Measurements from ENCODE around the gene TMEM238. TPM values are rescaled to one million over a fixed set of nuclear protein-coding genes. Genes with fewer than 3 reads are reported as not detected.
A peak's percentile ranks its signal among the peaks of the same experiment; 100 is the strongest.
"Not testable (repeated sequence)": the region's sequence is repeated elsewhere in the genome, so short reads cannot be mapped to it uniquely, and the experiment has no call there.

TMEM238 gene
- total and polyA plus RNA-seq, 9 of the 15 experiments (the other 6 are each of a cell fraction or from before 2014, with no cell fraction given): 0.18 to 5.1 (median 1.3) TPM; not detected in 4

- intact Hi-C loops (cut with micrococcal nuclease); H3K4me2 ChIP-seq (ENCODE audit: insufficient read depth, low read length); in situ Hi-C loops (cut with MboI); FAIRE-seq; CTCF ChIA-PET (ENCODE audit: low intra/inter-chr PET ratio); H3K9me1 ChIP-seq (ENCODE audit: control insufficient read depth, insufficient read depth, low read length); ATAC-seq; H3K9ac ChIP-seq (ENCODE audit: insufficient read depth in 1 of 2, low read depth in 2 of 2, low read length in 2 of 2); BruUV-seq (replicated peaks); H3K27ac ChIP-seq (ENCODE audit: extremely low read depth, low read depth, low read length); DNase-seq (ENCODE audit: extremely low read depth in 1 of 4, low spot score in 3 of 4); H2AFZ ChIP-seq (ENCODE audit: low read depth, low read length); H3K27me3 ChIP-seq (ENCODE audit: control insufficient read depth in 2 of 2, insufficient read depth in 2 of 2, low read length in 2 of 2); H3K4me3 ChIP-seq: not testable (repeated sequence)
- POLR2A ChIA-PET: interaction anchor here (0.6 to 1.2 kb wide), 4 partner anchors 16 to 525 kb away, joined by 3 to 4 read pairs (median 4); no protein-coding TSS in a partner anchor
- Histone ChIP-seq H3K4me1 (replicated peaks in 1 of 2; ENCODE audit: control insufficient read depth in 2 of 2, insufficient read depth in 2 of 2, low read length in 2 of 2) (peaks cover 19 to 35% of the 10 kb centered on the region in 2 experiments), H3K36me3 (ENCODE audit: control insufficient read depth, insufficient read depth, low read length) (peaks cover 27% of the 10 kb centered on the region), H4K20me1 (replicated peaks; ENCODE audit: control insufficient read depth, insufficient read depth, low read length) (peaks cover 17% of the 10 kb centered on the region), H3K79me2 (ENCODE audit: control insufficient read depth, insufficient read depth, low read length) (peaks cover 33% of the 10 kb centered on the region), H3K9me3 (replicated peaks; ENCODE audit: control insufficient read depth, insufficient read depth, low read depth, low read length) (peaks cover 18% of the 10 kb centered on the region)
- WGBS (ENCODE audit: insufficient coverage, low coverage, missing lambda C conversion rate): 79% methylated on average over 8 of the region's 8 CpGs
- TF ChIP-seq ZNF121 (CRISPR knock-in tag; conservative IDR thresholded peaks at IDR 0.05) (peak; percentile 88), BCOR (IDR thresholded peaks at IDR 0.05) (peak; percentile 30; the same call in 1 of the 2 replicates)
These were observed 25.1 kb upstream of the TMEM238 start for GRCh38 chr19:55409179-55409578.

- Histone ChIP-seq H4K20me1 (replicated peaks; ENCODE audit: control insufficient read depth, insufficient read depth, low read length) (peaks cover 17% of the 10 kb centered on the region), H3K27ac (ENCODE audit: extremely low read depth, low read depth, low read length) (peak overlapping the region; percentile 100), H3K27me3 (ENCODE audit: control insufficient read depth in 2 of 2, insufficient read depth in 2 of 2, low read length in 2 of 2) (no peaks in the 10 kb centered on the region), H3K9ac (ENCODE audit: insufficient read depth in 1 of 2, low read depth in 2 of 2, low read length in 2 of 2) (peak overlapping the region; percentile 93 to 95), H3K4me3 (peak overlapping the region; percentile 28), H2AFZ (ENCODE audit: low read depth, low read length) (peak overlapping the region; percentile 98), H3K9me3 (replicated peaks; ENCODE audit: control insufficient read depth, insufficient read depth, low read depth, low read length) (peaks cover 18% of the 10 kb centered on the region), H3K36me3 (ENCODE audit: control insufficient read depth, insufficient read depth, low read length) (peaks cover 32% of the 10 kb centered on the region), H3K4me1 (replicated peaks in 1 of 2; ENCODE audit: control insufficient read depth in 2 of 2, insufficient read depth in 2 of 2, low read length in 2 of 2) (peaks cover 19 to 37% of the 10 kb centered on the region in 2 experiments), H3K4me2 (ENCODE audit: insufficient read depth, low read length) (peak overlapping the region; percentile 96), H3K9me1 (ENCODE audit: control insufficient read depth, insufficient read depth, low read length) (peaks cover 6% of the 10 kb centered on the region), H3K79me2 (ENCODE audit: control insufficient read depth, insufficient read depth, low read length) (peaks cover 37% of the 10 kb centered on the region)
- DNase-seq (ENCODE audit: extremely low read depth in 1 of 4, low spot score in 3 of 4) (no peak), FAIRE-seq (no peak), ATAC-seq (no peak)
- BruUV-seq (replicated peaks): TSS peak; percentile 96
- CTCF ChIA-PET (ENCODE audit: low intra/inter-chr PET ratio): no interaction called here
- WGBS (ENCODE audit: insufficient coverage, low coverage, missing lambda C conversion rate): 16% methylated on average over 9 of the region's 9 CpGs
- intact Hi-C loops (cut with micrococcal nuclease) (no loop called here), in situ Hi-C loops (cut with MboI) (no loop called here)
- POLR2A ChIA-PET: interaction anchor here (0.8 to 1.2 kb wide), 4 partner anchors 20 to 346 kb away, joined by 3 to 8 read pairs (median 4); partner anchors contain the start of gene RDH13
- no peak; the same call in none of the 2 replicates for TF ChIP-seq CREB3 (tag; conservative IDR thresholded peaks at IDR 0.05; ENCODE audit: low read depth)
- TF ChIP-seq ZNF395 (CRISPR knock-in tag; IDR thresholded peaks at IDR 0.05): peak; percentile 7; the same call in 1 of the 2 replicates
- peak; percentile 29 to 30; a peak in 2 of 4 replicates for TF ChIP-seq ARNT (IDR thresholded peaks at IDR 0.05)
- TF ChIP-seq NFRKB (IDR thresholded peaks at IDR 0.05; ENCODE audit: low read depth): peak; percentile 99
- TF ChIP-seq NKRF (IDR thresholded peaks at IDR 0.05; ENCODE audit: borderline replicate concordance): 0 out of 2 replicates have a peak, but pooled peaks have one; percentile 29
- 0 out of 2 replicates have a peak, but pooled peaks have one; percentile 49 for TF ChIP-seq HDAC8 (tag; IDR thresholded peaks at IDR 0.05)
- TF ChIP-seq SMARCE1 (IDR thresholded peaks at IDR 0.05): 0 out of 2 replicates have a peak, but pooled peaks have one; percentile 13
- no peak for TF ChIP-seq MIER1 (IDR thresholded peaks at IDR 0.05; ENCODE audit: low read depth)
- 0 out of 2 replicates have a peak, but pooled peaks have one; percentile 28 for TF ChIP-seq PTTG1 (tag; IDR thresholded peaks at IDR 0.05; ENCODE audit: low read depth)
- 0 out of 2 replicates have a peak, but pooled peaks have one; percentile 45 for TF ChIP-seq CHCHD3 (CRISPR knock-in tag; IDR thresholded peaks at IDR 0.05)
These were observed 24.4 kb upstream of the TMEM238 start for GRCh38 chr19:55408533-55408872.

Data from K562 (cell line).